Fibroblast of skin of right biceps (primary cell): ENCODE results near the gene SWAP70.

Experiments used
- DNase-seq: peaks from one replicate; pipeline ENCODE4 v3.0.0-alpha.2; 2013

The SWAP70 gene

DNA sequence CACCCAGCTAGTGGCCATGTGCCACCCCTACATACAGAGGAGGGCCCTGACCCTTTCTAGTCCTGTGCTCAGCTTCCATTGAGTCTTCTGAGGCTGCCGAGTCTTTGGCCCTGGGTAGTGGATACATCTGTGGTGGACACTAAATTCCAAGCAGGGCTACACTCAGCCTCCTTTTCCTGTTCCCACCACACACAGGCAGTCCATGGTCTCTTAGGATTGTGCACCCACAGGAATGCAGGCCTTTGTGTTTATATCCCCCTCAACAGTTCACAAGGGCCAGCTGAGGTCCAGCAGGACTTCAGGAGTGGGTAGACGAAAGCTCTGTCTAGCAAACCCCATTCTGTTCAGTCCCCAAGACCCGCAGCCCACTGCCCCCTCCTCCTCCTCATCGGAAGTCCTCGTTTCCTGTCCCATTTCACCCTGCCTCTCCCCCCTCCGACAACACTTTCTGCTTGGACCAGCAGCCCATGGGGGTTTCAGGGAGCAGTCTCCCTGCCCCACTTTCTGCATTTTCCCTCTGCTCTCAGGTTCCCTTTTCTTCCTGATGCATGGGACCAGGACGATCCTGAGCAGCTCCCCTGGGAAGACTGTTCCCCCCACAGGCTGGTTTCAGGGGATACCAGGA lies 91.8 kb downstream of the SWAP70 start:
- peak; percentile 87 for DNase-seq

DNA sequence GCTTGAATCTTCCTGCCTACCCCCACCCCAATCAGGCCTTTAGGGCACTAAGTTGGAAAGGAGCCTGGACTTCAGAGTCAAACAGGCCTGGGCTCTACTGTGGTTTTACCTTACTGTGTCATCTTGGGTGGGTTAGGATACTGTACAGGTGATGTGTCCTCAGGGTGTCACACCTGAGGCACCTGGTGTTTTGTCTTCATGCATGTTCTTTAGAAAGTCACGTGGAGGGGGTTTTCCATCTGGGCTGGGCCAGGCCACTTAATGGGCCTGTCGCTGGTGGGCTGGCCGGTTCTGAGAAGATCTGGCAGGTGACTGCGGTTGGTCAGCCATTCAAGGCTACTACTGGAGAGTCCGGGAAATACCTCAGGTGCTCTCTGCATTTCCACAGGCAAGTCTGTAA lies 92.6 kb downstream of the SWAP70 start:
- no peak for DNase-seq

DNA sequence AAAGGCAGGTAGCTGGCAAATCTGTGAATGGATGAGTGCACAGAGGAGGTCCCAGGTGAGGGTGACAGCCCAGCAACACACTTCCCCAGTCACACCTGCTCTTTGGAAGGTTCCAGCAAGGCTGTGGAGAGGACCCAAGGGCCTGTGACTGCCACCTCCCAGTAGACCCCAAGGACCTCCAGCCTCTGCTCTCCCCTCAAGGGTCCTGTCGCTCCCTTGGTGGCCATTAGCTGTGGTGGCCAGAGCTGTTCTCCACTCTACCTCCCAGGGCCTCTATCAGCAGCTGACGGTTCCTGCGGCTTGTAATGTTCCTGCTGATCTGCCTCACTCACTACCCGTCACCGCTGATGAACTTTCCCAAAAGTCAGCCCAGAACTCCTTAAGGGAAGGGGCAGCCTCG lies 93.0 kb downstream of the SWAP70 start:
- DNase-seq = no peak

DNA sequence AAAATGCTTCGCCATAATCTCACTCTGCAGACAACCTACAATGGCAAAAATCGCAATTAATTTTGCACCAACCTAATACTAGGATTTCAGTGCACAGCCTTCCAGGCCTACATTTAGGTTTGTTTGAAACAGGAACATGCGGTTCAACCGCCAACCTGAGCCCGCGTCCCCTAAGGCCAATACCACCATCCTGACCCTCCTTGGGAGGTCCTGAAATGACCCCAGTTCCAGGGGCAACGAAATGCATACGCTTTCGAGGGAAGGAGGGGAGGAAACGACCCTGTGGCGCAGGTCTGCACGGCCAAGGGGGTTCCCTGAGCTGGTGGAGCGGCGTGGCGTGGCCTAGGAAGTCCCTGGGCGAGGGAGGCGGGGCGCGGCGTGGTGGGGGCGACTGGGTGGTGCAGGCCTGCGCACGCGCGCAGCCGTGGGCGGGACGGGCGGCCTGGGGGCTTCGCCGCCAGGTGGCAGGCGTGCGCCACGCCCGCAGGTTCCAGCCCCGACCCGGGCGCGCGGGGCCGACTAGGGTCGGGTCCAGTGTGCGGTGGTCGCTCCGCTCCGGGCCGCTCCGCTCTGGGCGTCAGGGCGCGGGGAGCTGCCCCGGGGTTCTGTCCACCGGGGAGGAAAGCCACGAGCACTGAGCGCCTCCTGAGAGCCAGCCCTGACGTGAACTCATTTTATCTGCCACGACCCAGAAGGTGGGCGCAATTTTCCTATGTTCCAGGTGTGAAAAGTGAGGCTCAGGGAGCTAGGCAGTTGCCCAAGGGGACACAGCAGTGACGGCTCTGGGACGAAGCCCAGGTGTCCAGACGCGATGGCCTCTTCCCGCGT lies 94.1 kb downstream of the SWAP70 start:
- DNase-seq = peak; percentile 77

DNA sequence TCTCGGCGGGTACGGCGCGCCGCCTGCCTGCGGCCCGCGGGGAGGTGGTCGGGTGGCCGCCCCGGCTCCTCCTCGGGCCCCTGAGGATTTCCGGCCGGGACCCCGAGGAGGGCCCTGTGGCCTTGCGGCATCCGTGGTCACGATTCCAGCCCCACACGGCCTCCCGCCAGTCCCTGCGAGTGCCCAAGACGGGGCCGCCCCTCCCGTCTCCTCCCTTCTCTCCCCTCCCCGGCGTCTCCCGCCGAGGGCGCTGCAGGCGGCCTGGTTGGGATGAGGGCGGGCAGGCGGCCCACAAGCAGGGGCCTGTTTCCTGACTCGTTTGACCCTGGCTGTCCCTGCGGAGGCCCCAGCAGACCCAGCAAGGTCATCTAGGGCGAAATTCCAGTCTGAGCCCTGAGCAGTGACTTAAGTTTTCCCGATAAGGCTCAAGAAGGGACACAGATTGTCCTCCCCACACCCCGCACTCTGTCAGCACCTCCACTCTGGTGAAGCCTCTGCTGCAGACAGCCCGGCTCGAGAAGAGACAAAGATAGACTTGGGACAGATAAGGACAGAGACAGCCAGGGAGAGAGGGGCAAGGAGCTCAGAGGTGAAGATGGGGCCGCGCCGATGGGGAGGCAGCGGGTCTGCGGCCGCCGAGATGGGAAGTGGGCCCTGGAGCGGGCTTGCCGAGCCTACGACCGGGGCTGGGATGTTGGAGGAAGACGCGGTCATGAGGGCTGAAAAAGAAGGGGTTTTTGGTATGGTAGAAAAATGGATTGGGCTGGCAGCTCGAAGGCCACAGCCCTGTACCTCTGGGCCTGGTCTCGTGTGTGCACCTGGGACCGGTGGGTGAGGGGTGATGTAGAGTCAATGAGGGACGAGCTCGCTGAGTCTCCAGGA lies 95.0 kb downstream of the SWAP70 start:
- DNase-seq = peak; percentile 86

DNA sequence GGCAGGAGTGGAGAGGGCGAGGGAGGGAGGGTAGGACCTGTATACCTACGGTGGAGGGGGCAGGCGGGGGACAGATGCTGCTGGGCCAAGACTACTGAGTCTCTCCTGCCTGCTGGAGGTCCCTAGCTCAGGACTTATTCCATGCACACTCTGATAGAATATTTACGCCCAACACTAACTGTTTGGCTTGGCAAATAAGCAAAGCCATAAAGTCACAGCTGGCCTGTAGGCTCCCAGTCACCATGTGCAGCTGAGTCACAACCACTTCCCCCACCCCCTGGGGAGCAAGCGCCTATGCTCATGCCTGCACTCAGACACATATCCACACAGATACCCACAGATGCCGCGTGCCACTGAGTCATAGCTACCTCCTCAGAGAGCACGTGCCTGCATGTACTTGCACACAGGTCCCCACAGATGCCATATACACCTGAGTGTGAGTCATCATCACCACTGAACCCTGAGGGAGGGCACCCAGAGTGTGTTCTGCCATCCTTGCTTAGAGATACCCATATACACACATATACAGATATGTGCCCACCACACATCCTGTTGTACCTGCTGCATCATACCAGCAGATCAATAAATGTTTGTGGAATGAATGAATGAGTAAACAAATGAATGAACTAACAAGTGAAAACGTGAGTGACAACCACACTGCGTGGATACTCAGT lies 95.8 kb downstream of the SWAP70 start:
- DNase-seq = peak; percentile 100

DNA sequence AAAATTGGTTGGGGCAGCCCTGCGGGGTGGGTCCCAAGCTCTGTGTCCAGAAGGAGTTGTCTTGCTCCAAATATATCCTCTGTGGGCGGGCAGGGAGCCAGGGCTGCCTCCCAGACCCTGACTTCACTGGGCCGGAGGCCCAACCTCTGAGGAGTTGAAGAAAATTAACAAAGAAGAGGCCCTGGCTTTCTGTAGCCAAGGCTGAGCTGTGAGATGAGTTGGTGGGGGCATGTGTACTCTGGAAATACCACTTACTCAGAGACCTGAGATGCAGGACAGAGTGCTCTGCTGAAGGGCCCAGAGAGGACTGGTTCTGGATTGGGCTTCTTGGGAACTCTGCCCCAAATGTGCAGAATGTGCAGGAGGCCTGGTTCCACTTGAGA lies 96.3 kb downstream of the SWAP70 start:
- peak; percentile 93 for DNase-seq

DNA sequence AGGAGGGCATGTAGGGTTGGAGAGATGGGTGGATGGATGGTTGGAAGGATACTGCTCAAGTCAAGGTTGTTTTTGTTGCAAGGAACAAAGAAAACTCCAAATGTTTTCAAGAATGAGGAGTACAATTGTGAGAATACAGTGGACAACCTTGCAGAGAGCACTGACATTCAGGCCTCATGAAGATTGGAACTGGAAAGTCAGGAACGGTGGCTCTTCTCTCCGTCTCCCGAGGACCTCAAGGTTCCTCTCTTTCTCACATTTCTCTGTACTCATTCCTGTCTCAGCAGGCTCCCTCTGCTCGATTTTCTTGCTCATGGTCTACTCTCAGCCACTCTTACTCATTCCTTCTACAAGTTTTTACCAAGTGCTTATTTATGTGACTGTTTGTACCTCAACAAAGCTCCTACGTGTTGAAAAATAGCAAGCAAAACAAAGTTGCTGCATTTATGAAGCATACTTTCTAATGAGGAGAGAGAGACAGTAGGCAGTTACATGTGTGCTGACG lies 97.6 kb downstream of the SWAP70 start:
- no peak for DNase-seq

DNA sequence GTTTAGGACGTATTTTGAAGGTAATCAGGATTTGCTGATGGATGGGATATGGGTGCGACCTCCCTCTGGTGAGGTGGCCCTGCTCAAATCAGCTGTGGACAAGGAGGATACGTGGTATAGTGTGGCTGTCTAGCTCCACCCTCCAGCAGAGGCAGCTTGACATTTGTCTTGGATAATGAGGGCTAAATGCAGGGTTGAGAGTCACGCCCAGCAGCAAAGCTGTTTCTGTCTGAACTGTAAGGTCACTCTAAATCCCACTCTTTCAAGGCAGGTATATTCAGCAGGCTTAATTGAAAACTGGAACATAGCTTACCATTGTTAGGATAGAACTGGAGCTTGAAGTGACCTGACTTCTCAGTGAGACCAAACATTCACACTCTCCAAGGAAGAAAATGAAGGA lies 98.7 kb downstream of the SWAP70 start:
- DNase-seq = no peak

DNA sequence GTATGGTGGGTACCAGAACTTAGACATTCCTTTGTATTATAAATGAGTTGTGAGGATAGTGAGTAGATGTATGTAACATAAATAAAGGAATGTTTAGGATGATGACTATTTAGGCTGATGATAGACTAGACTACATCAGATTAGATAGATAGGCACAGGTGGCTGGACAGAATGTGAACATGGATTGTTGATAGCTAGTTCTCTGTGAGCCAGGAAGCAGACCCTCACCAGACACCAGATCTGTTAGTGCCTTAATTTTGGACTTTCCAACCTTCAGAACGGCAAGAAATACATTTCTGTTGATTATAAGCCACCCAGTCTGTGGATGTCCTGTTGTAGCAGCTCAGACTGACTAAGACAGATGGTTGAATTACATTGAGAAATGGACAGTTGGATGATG lies 99.4 kb downstream of the SWAP70 start:
- no peak for DNase-seq

DNA sequence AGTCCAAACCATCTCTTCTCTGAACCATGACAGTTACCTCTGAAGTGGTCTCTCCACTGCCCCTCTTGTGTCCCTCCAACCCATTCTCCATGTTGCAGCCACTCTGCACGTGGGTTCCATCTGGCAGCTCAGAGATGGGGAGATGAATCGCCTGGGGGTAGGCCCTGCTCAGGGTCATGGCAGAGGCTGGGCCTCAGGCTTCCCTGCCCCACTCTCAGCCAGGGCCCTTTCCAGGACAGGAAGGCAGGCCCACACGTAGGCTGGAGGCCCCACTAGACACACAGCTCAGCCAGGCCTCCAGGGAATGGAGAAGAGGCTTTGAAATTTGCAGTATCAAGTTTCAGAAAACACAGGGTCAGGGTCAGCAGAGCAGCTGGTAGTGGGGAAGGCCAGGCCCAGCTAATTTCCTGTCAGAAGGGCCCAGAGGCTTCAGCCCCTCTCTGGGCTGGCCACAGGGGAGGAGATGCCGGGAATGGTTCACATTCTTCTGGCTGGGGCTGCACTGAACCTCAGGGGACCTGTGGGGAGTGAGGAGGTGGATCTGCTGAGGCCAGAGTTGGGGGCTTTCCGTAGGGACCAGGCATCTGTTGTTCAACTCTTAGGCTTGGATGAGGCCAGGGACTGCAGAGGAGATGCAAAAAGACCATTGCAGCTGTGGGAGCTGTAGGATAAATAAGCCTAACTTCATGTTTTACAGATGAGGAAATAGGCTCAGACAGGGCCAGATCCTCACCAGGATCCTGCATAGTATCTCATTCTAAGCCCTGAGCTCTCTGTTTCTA lies 101.6 kb downstream of the SWAP70 start:
- DNase-seq = peak; percentile 96

DNA sequence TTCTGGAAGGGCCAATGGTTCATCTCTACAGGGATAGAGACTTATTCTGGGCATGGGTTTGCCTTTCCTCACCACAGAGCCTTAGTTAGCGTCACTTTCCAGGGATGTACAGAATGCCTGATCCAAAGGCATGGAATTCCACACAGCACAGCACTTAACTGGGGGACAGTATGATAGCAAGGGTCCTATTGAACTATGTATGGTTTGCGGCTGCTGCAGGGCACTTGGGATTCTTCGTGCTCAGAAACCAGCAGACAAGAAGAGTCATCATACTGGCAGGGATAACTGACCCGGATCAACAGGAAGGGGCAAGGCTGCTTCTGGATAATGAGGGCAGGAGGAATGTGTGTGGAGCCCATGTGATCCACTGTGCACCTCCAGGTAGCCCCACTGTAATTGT lies 105.7 kb downstream of the SWAP70 start:
- DNase-seq = no peak

DNA sequence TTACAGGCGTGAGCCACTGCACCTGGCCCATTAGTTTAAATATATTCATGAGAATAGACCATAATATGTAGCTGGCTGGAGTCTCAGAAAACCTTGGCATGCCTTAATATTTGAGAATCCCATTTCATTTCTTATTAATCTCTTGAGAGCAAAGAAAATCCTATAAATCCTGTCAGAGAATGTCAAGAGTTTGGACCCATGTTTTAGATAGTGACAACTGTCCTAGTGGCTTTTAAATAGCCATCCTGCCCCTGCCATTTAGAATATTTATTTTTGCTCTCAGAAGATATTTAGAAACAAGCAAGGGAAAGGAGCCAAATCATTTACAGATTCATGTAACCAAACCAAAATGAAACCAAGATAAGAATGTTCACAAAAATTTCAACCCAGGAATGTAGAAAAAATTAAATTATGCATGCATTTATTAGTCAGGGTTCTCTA lies 107.2 kb downstream of the SWAP70 start:
- no peak for DNase-seq

DNA sequence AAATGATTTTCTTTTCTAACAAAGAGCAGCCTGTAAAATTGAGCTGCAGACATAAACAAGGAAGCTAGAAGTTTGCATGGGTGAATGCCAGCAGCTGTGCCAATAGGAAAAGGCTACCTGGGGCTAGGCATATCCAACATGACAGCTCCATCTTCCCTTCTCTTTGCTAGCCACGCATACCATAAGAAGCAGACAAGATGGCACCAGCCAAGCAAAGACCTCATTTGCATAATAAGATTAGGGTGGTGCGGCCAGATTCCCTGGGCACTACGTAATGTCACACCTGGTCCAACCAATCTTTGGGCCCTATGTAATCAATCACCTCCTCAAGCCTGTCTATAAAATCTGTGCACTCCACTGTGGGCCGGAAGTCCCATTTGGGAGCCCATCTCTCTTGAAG lies 108.3 kb downstream of the SWAP70 start:
- DNase-seq = no peak

DNA sequence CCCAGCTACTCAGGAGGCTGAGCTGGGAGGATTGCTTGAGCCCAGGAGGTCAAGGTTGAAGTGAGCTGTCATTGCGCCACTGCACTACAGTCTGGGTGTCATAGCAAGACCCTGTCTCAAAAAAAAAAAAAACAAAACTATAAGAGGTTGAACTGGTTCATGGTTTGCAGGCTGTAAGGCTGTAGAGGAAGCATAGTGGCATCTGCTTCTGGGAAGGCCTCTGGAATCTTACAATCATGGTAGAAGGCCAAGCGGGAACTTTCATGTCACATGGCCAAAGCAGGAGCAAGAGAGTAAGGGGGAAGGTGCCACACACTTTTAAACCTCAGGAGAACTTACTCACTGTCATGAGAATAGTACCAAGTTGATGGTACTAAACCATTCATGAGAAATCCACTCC lies 109.6 kb downstream of the SWAP70 start:
- no peak for DNase-seq

DNA sequence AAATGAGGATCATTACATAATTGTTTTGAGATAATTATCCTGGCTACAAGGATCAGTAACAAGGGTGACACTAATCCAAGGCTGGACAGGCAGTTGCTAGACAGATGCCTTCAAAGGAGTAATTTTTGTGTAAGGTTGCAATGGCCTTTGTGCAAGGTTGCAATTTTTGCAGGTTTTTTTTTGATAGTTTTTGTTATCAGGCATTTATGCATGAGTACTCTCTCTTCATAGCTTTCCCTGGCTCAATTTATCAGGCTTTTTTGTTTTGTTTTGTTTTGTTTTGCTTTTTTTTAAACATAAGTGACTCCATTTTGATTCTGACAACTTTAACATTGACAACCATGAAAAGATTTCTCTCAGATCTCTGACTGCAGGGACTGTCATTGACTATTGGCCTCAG lies 110.2 kb downstream of the SWAP70 start:
- DNase-seq = no peak

DNA sequence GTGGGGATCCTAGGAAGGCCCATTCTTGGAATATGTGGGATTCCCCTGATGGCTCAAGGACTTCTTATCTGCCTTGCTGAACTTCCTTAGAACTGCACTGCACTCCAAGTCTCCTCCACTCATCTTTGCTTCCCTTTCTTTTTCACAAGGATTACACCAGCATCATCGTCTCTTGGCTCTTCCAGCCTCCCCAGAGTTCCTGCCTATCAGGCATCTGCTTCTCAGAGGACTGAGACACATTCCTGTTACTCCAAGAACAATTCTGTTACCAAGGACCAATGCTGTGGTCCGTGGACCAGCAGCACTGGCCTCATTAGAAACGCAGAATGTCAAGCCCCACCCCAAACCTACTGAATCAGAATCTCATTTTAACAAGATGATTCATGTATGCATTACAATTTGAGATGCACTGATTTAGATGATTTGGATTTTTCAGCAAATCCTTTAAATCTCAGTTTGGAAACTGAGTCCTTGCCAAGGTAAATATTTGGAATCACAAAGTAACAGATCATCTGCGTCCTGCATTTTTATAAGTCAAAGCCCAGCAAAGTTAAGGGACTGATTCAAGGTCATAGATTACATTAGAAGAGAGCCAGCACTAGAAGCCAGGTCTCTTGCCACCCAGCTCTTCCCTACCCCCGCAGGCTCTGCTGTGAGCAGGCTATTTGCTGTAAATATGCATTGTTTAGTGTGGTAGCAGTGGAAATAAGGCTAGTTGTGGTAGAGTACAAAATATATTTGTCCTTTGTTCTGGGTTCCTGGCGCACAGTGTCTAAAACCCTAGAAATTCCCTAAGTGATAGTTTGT lies 110.9 kb downstream of the SWAP70 start:
- DNase-seq = peak; percentile 96

DNA sequence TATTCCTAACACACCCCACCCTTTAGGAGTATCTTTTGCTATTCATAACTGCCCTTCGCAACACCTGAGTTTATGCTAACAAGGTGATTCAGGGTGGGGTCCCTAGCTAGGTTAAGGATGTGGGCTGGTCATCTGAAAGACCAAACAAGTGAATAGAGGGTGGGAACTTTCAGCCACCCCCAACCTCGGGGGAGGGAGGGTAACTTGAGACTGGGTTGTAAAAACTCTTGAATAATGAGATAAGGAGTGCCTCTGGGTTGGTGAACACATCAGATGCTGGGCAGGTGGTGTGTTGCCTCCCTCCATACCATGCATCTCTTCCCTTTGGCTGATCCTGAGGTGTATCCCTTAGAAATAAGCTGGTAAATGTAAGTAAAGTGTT lies 111.5 kb downstream of the SWAP70 start:
- DNase-seq = no peak

DNA sequence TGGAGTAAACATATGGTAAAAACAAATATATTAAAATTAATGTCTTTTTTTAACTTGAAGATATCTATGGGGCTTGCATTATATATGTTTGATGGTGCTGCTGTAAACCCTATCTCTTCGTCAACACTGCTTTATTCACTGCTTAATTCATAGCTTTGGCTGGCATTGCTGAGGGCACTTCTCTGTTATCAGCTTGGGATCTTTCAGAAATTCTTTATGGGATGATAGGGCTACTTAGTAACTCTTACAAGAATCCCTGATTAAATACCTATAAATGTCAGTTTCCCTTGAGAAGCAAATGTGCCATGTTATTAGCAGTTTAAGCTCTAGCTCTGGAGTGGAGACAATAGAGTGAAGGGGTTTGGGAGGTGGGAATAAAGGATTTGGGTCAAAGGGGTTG lies 112.3 kb downstream of the SWAP70 start:
- no peak for DNase-seq

DNA sequence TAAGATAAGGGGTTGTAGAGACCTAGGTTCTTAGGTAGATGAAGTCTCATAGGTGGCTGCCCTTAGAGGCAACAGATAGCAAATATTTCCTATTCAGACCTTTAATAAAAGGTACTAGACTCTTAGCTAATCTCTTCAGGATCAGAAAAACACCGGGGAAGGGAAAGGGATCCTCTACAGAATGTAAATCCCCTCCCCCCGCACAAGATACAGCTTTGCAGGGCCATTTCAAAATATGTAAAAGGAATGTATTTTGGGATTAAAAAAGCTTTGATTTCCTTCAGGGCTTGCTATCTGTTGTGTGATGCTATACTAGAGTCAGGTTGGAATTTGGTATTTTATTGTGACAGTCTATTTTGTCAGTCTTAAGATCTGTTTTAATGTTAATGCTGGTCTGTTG lies 113.2 kb downstream of the SWAP70 start:
- no peak for DNase-seq

DNA sequence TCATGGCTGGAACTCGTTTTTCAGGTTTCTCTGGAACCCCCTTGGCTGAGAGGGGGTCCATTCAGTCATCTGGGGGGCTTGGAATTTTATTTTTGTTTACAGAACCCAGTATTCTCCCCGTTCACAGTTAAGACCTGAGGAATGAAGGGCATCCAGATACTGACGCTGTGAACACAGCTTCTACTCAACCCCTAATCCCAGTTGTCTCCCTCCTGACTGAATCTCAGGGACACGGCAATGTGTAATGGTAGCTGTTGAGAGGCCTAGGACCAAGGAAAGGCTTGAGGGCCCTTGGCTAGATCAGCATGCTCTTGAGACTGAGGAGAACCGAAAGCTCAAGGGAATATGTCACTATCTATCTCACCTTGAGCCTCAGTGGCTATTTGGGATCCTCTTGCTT lies 113.6 kb downstream of the SWAP70 start:
- DNase-seq = no peak
